Measurements from ENCODE around the gene TNFAIP8. TPM values are rescaled to one million over a fixed set of nuclear protein-coding genes. Genes with fewer than 3 reads are reported as not detected.

Gene TNFAIP8
- total RNA-seq, 4 donors from 2014 or later: 20.2 to 26.2 (median 22.5) TPM

DNA sequence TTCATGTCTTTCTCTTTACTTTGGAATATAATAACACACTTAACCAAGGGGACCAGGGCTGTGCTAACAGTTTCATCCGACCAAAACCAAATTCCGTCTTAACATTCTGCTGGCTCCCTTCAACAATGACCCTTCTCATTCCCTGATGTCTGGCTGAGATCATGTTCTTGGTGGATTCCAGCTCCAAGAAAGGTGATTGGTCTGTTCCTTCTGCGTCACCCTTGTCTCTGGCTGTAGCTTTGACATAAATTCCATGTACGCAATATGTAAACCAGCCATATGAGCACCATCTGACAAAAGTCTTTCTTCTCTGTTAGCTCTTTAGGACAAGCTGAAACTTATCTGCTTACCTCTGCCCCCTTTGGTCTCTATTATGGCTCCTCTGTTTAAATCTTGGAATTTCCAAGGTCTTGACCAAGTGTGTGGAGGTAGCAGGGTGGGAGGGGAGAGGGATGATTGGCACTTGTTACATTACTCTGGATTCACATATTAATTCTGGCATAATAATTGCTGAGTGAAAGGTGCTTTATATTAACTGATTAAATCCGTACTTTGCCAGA is 50.8 kb downstream of the TNFAIP8 start:
- no peak for DNase-seq (ENCODE audit: extremely low spot score)
- Histone ChIP-seq H3K36me3 (no peaks in the 10 kb centered on the region), H3K27ac (replicated peaks in 1 of 4) (no peak overlapping the region), H3K27me3 (no peaks in the 10 kb centered on the region), H3K9me3 (no peaks in the 10 kb centered on the region), H3K4me1 (peaks cover 6 to 18% (median 11%) of the 10 kb centered on the region in 4 donors), H3K4me3 (no peak overlapping the region)
- TF ChIP-seq EP300 (IDR thresholded peaks at IDR 0.05): no peak
- no peak for TF ChIP-seq POLR2AphosphoS5 (IDR thresholded peaks at IDR 0.05)
- TF ChIP-seq POLR2A (IDR thresholded peaks at IDR 0.05; ENCODE audit: low read depth): no peak
- TF ChIP-seq, protein P1, sequence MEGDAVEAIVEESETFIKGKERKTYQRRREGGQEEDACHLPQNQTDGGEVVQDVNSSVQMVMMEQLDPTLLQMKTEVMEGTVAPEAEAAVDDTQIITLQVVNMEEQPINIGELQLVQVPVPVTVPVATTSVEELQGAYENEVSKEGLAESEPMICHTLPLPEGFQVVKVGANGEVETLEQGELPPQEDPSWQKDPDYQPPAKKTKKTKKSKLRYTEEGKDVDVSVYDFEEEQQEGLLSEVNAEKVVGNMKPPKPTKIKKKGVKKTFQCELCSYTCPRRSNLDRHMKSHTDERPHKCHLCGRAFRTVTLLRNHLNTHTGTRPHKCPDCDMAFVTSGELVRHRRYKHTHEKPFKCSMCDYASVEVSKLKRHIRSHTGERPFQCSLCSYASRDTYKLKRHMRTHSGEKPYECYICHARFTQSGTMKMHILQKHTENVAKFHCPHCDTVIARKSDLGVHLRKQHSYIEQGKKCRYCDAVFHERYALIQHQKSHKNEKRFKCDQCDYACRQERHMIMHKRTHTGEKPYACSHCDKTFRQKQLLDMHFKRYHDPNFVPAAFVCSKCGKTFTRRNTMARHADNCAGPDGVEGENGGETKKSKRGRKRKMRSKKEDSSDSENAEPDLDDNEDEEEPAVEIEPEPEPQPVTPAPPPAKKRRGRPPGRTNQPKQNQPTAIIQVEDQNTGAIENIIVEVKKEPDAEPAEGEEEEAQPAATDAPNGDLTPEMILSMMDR (IDR thresholded peaks at IDR 0.05): no peak
- 90% methylated on average over 5 of the region's 5 CpGs for WGBS
- intact Hi-C loops (cut with DNase I): no loop called here

DNA sequence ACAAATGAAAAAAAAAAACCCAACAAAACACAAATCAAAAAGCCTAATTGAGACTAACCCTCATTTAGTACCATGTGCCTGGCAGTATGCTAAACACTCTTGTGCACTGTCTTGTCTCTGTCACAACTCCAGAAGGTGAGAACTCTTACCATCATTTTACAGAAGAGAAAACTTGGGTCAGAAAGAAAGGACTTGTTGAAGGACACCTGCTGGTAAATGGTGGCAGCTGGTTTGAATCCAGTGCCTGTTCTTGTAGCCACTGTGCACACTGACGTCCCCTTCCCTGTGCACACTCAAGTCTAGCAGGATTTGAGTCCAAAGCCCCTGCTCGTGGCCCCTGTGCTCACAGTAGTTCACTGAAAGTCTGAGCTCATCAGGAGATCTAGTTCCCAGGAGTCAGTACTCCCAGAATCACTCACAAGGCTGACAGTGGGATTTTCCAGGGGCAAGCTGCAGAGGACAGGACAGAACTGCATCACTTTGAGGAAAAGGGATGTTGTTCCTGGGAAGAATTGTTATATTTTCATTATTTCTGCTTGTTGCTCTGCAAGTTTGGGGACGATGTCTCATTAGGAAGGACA is 53.5 kb downstream of the TNFAIP8 start:
- no peak for DNase-seq (ENCODE audit: extremely low spot score)
- WGBS: 90% methylated on average over 2 of the region's 3 CpGs
- Histone ChIP-seq H3K27me3 (no peaks in the 10 kb centered on the region), H3K4me1 (peaks cover 8 to 28% (median 20%) of the 10 kb centered on the region in 4 donors), H3K27ac (replicated peaks in 1 of 4) (no peak overlapping the region), H3K9me3 (no peaks in the 10 kb centered on the region), H3K4me3 (no peak overlapping the region), H3K36me3 (no peaks in the 10 kb centered on the region)
- TF ChIP-seq, protein P1 (IDR thresholded peaks at IDR 0.05): no peak
- TF ChIP-seq POLR2A (IDR thresholded peaks at IDR 0.05; ENCODE audit: low read depth) (no peak), POLR2AphosphoS5 (IDR thresholded peaks at IDR 0.05) (no peak), EP300 (IDR thresholded peaks at IDR 0.05) (no peak)
- intact Hi-C loops (cut with DNase I): no loop called here

DNA sequence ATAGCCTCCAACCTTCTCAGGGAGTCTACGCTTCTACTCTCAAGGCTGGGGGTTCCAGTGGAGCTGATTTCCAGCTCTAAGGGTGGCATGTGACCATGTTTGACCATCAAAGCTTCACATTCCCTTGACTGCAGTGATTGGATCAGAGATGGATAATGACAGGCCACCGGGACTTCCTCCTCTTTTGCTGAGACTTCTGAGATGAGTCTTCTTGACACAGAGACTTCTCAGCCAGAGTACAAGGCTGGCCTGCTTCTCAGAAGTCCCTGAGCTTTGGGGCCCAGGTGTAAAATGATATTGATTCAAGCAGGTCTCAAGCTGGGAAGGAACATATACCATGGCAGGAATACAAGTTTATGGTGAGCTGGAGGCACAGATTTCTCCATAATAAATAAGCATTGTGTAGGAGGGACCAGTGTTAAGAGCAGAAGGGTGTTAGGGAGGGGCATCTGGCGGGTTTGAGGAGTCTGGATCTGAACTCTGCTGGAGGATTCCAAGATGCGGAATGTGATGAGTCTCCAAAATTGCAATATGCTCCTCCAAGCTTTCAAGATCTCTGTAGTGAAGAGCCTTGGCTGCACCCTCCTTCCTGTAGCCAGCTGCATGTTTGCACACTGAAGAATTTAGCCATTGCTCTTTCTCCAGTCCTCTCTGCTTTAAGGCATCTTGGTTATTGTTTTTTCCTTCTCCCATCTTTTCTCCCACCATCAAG is 54.8 kb downstream of the TNFAIP8 start:
- H3K9me3 ChIP-seq: no peaks in the 10 kb centered on the region
- no peaks in the 10 kb centered on the region for H3K36me3 ChIP-seq
- H3K4me3 ChIP-seq: no peak overlapping the region
- H3K4me1 ChIP-seq: peaks cover 8 to 23% (median 20%) of the 10 kb centered on the region in 4 donors
- no peak for DNase-seq (ENCODE audit: extremely low spot score)
- H3K27ac ChIP-seq (replicated peaks in 1 of 4): peak overlapping the region in 1 of 4 donors; percentile 74
- intact Hi-C loops (cut with DNase I): loop anchor here (5.0 to 10.0 kb wide), 5 partner anchors 53 to 423 kb away; partner anchors contain the start of genes DMXL1, DTWD2 and TNFAIP8
- TF ChIP-seq POLR2AphosphoS5 (IDR thresholded peaks at IDR 0.05): no peak
- TF ChIP-seq EP300 (IDR thresholded peaks at IDR 0.05): no peak
- no peak for TF ChIP-seq POLR2A (IDR thresholded peaks at IDR 0.05; ENCODE audit: low read depth)
- TF ChIP-seq, protein P1 (IDR thresholded peaks at IDR 0.05): no peak
- WGBS: 70% methylated on average over 4 of the region's 4 CpGs
- H3K27me3 ChIP-seq: no peaks in the 10 kb centered on the region

DNA sequence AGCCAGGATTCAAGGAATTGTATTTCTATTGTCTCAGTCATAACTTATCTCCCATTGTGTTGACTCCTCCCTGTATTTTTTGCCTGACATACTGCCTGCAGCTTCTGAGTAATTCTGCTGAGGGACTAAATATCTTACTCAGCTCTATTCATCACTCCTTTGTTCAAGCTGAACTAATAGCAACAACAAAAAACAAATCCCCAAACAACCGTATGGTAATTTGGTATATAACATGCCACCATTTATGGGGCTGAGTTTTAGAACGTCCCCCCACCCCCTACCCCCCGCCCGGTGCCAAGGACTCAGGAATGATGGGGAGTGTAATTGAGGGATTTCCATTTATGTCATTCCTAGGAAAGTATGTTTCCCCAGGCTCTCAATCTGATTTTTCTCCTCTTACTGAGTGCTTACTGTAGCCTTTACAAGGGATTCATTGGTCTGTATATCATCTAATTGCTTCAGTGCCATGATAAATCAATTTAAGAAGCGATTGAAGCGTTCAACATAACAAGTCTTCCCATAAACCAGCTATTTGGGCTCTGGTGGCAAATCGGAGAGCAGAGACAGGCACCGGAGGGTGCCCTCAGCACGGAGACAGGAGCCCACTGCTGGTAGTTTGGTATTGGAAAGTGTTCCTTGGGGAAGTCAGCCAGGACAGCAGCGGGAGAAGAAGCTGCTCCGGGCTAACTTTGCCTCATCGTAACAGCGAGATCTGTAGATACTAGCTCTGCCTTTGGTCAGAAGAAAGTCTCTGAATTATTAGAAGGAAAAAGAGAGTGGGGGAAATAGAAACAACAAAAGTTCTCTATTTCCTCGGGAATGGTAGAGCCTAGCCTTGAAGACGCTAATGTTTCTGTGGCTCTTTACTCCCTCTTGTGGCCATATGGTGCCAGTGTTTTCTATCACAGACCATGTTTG is 55.8 kb downstream of the TNFAIP8 start:
- H3K4me1 ChIP-seq: peaks cover 8 to 23% (median 20%) of the 10 kb centered on the region in 4 donors
- no peaks in the 10 kb centered on the region for H3K27me3 ChIP-seq
- peak overlapping the region; percentile 51 to 66 (median 58) for H3K4me3 ChIP-seq
- peak overlapping the region; percentile 74 to 83 (median 79) for H3K27ac ChIP-seq (replicated peaks in 1 of 4)
- WGBS: 8% methylated on average over 15 of the region's 15 CpGs
- no peaks in the 10 kb centered on the region for H3K36me3 ChIP-seq
- no peak for DNase-seq (ENCODE audit: extremely low spot score)
- no peaks in the 10 kb centered on the region for H3K9me3 ChIP-seq
- TF ChIP-seq, protein P1 (IDR thresholded peaks at IDR 0.05): peak; percentile 88 to 97 (median 89)
- no peak for TF ChIP-seq EP300 (IDR thresholded peaks at IDR 0.05)
- TF ChIP-seq POLR2A (IDR thresholded peaks at IDR 0.05; ENCODE audit: low read depth): no peak
- peak in 1 of 2 donors; percentile 29 for TF ChIP-seq POLR2AphosphoS5 (IDR thresholded peaks at IDR 0.05)
- intact Hi-C loops (cut with DNase I): loop anchor here (5.0 to 10.0 kb wide), 5 partner anchors 54 to 424 kb away; partner anchors contain the start of genes DMXL1, DTWD2 and TNFAIP8

Measured in esophagus muscularis mucosa (tissue), 4 donors.